Heart left ventricle (tissue), 13 donors: ENCODE results near the gene ZNF503.

Experiments
- CTCF ChIP-seq, 12 donors: fragments of 200-600 bp; sonication (generic) in 4 of 12; IDR thresholded peaks; one replicate each; pipeline versions ENCODE4 v1.5.0 to v1.8.0; 2018 to 2022; ENCODE audit warnings: antibody characterized with exemption in 12 of 12, mild to moderate bottlenecking in 5 of 12
- POLR2A ChIP-seq, 2 donors: fragments of 450-650 bp; IDR thresholded peaks; one replicate each; pipeline ENCODE4 v1.6.1; 2017; ENCODE audit warnings: antibody characterized with exemption in 2 of 2, mild to moderate bottlenecking in 2 of 2, moderate library complexity in 2 of 2
- donor health status: ischemic (EF 13 %, LVEDD 7.1; RV severe dilation, severe dysfunction).
- donor health status: DM: no; HTN: yes; CAD: no.
- donor health status: DM: no; HTN: no; CAD: no.
- donor health status: ischemic (EF 25% LVEDD 6.9; RV normal size, moderate dysfunction).
- donor health status: ischemic (EF 25% LVEDD 5.7; RV mildly dilated, moderate dysfunction).
- donor health status: ischemic (EF 35%, LVEDD 5.7; RV mildly dilated, moderate dysfunction).
- donor health status: nonischemic (EF 11% LVEDD 7.7; RV severe dilation, severe dysfunction).
- donor health status: DM: yes; HTN: yes; CAD: no.
- donor health status: PGD.
- donor health status: ischemic (EF 29% LVEDD 5.4; RV normal size, mild dysfunction).
- donor health status: nonischemic (EF 23%, LVEDD 6.1; RV moderate dilation, normal function).

- TF ChIP-seq CTCF (IDR thresholded peaks at IDR 0.05): no peak
- TF ChIP-seq POLR2A (IDR thresholded peaks at IDR 0.05): no peak
Measured at GRCh38 chr10:75397496-75398199, 3.9 kb downstream of the ZNF503 start.
